Measurements from ENCODE around the gene FBXO47.
"Not testable (repeated sequence)": the region's sequence is repeated elsewhere in the genome, so short reads cannot be mapped to it uniquely, and the experiment has no call there.

Gene FBXO47

GRCh38 chr17:38980490-38981217, 13.5 kb upstream of the FBXO47 start:
- no peak for DNase-seq (ENCODE audit: low spot score)

GRCh38 chr17:38978180-38978579, 11.0 kb upstream of the FBXO47 start:
- no peak for DNase-seq (ENCODE audit: low spot score)

GRCh38 chr17:38976187-38976551, 9.0 kb upstream of the FBXO47 start:
- not testable (repeated sequence) for DNase-seq (ENCODE audit: low spot score)

DNA sequence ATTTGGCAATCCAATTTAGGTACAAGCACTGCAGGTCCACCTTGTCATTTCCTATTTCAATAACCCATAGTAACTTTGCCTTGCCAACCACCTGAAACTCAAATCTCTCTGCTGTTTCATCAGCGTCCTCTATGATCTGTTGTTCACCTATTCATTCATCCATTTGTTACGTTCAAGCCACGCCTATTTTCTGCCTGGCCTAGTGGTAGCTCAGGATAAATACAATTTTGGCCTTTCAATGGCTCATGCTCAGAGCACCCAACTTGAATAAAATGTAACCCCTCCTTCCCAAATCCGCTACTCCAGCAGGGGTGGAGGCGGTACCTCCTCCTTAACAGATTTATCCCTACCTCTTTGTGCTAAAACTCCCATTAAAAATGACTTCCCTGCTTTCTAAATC, 3.6 kb upstream of the FBXO47 start:
- DNase-seq (ENCODE audit: low spot score): no peak

- DNase-seq (ENCODE audit: low spot score): no peak
Measured at GRCh38 chr17:38970128-38970527, 2.9 kb upstream of the FBXO47 start.

DNA sequence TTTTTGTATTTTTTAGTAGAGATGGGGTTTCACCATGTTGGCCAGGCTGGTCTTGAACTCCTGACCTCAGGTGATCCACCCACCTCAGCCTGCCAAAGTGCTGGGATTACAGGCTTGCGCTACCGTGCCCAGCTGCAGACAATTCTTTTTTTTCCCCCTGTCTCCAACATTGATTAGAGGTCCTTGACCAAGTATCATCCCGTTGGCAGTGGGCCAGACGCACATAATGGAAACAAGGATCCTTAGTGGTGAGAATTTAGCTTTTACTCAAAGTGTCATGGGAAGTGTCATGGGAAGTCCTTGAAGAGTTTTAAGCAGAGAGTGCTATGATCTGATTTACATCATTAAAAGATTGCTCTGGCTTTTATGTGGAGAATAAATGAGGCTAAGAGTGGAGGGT, 2.1 kb upstream of the FBXO47 start:
- DNase-seq (ENCODE audit: low spot score): no peak

DNA sequence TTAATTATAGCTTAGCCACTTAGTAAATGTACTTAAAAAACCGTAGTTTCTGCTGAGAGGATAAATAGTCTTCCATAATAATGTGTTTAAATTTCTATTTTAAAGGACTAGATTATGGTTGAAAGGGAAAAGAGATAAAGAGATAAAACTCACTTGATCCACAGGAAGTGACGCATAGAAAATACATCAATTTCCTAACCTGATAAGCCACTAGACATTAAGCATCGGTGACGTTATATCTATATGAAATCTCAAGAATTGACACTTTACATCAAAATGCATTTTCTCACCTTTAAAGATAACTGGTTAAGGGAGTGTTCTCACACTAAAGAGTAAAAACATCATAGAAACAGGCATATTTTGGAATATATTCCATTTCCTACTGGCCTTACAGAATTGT, 5.8 kb downstream of the FBXO47 start:
- no peak for DNase-seq (ENCODE audit: low spot score)

DNA sequence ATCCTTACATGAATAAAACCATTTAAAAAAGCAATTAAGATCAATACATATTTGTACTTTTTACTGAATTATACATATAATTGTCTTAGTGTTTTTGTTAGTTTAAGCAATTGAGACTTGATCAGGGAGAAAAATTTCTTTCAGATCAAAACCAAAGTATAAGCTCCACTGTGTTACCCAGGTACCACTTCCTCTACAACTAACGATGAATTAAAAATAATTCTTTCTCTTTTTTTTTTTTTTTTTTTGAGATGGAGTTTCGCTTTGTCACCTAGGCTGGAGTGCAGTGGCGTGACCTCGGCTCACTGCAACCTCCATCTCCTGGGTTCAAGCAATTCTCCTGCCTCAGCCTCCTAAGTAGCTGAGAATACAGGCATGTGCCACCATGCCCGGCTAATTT, 6.8 kb downstream of the FBXO47 start:
- no peak for DNase-seq (ENCODE audit: low spot score)

GRCh38 chr17:38959508-38959907, 7.7 kb downstream of the FBXO47 start:
- DNase-seq (ENCODE audit: low spot score): no peak

DNA sequence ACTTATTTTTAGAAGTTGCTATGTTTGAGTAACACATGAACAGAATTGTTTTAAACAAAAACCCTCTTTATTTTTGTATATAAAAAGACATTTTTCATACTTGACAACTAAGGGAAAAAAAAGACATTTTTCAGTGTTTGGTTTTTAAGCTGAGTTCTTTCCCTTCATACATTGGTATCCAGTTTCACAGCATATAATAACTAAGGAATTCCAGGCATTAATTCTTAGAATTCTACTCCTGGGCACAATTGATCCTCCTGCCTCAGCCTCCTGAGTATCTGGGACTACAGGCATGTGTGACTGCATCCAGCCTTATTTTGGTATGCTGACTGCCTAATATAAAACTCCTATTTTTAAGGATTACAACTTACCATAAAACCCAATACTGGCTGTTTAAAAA, 8.4 kb downstream of the FBXO47 start:
- DNase-seq (ENCODE audit: low spot score): no peak

- no peak for DNase-seq (ENCODE audit: low spot score)
Measured at GRCh38 chr17:38958326-38958725, 8.9 kb downstream of the FBXO47 start.

- DNase-seq (ENCODE audit: low spot score): not testable (repeated sequence)
Measured at GRCh38 chr17:38953800-38954199, 13.4 kb downstream of the FBXO47 start.

GRCh38 chr17:38947189-38947588, 20.0 kb downstream of the FBXO47 start:
- DNase-seq (ENCODE audit: low spot score): no peak

- DNase-seq (ENCODE audit: low spot score): no peak
Measured at GRCh38 chr17:38943607-38944006, 23.6 kb downstream of the FBXO47 start.

GRCh38 chr17:38942696-38943334, 24.4 kb downstream of the FBXO47 start:
- DNase-seq (ENCODE audit: low spot score): no peak

DNA sequence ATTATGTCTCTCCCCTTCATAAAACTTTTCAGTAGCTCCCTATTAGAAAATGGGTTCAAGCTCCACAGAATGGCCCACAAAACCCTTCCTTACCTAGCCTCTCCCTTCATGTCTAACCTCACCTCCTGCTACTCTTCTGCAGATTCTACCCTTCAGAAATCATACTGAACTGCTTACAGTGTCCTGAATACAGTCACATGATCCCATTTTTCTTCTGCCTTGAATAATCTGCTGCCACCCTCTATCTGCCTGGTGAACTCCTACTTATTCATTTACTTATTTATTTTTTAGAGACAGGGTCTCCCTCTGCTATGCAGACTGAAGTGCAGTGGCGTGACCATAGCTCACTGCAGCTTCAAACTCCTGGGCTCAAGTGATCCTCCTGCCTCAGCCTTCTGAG, 26.8 kb downstream of the FBXO47 start:
- no peak for DNase-seq (ENCODE audit: low spot score)

DNA sequence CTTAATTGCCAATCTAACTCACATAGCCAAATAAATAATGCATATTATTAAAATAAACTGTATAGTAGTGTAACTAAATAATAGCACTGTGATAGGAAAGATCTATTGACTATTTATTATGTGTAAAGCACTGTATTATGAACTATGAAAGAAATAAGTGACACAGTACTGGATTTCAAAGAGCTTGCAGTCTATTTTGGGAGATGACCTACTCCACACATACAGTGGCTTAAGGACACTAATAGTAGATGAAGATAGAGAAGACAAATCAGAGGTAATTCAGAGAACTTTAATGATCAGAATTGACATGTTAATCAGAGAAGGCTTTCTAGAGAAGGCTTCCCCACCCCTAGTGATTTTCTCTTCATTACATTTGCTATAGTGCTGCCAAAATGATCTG, 27.2 kb downstream of the FBXO47 start:
- DNase-seq (ENCODE audit: low spot score): no peak

- DNase-seq (ENCODE audit: low spot score): not testable (repeated sequence)
Measured at GRCh38 chr17:38933962-38934361, 33.2 kb downstream of the FBXO47 start.

DNA sequence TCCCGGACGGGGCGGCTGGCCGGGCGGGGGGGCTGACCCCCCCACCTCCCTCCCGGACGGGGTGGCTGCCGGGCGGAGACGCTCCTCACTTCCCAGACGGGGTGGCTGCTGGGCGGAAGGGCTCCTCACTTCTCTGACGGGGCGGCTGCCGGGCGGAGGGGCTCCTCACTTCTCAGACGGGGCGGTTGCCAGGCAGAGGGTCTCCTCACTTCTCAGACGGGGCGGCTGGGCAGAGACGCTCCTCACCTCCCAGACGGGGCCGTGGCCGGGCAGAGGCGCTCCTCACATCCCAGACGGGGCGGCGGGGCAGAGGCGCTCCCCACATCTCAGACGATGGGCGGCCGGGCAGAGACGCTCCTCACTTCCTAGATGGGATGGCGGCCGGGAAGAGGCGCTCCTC, 36.4 kb downstream of the FBXO47 start:
- DNase-seq (ENCODE audit: low spot score): not testable (repeated sequence)

DNA sequence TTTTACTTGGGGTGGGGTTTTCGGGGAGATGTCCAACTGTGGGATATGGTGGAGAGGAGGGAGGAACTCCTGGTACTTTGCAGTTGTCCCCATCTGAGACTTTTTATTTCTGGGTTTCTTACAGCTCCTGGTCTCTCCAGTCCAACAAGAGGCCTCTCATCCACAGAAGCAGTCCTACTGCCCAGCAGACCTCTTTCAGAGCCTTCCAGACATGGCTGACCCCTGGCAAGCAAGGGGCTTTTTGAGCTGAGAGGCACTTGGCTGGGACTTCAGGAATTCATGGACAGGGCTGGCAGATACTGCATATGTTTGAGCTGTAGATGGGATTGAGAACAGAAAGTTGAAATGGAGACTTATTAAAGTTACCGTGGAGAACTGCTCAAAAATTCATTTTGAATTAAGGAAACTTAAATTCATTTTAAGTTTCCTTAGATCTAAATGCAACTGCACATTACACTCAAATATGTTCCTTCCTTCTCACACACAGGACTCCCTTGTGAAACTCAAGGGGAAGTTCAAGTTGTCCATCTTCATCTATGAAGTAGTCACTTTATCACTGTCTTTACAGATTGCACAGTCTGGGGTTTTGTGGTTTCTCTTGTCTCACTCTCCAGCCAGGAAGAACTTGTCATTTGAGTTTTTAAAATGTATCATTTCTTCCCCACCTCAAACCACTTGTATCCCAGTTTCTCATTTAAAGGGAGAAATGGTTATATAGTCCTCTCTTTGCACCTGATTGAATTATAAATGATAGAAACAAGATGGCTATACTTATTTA, 40.7 kb downstream of the FBXO47 start:
- no peak for DNase-seq (ENCODE audit: low spot score)

DNA sequence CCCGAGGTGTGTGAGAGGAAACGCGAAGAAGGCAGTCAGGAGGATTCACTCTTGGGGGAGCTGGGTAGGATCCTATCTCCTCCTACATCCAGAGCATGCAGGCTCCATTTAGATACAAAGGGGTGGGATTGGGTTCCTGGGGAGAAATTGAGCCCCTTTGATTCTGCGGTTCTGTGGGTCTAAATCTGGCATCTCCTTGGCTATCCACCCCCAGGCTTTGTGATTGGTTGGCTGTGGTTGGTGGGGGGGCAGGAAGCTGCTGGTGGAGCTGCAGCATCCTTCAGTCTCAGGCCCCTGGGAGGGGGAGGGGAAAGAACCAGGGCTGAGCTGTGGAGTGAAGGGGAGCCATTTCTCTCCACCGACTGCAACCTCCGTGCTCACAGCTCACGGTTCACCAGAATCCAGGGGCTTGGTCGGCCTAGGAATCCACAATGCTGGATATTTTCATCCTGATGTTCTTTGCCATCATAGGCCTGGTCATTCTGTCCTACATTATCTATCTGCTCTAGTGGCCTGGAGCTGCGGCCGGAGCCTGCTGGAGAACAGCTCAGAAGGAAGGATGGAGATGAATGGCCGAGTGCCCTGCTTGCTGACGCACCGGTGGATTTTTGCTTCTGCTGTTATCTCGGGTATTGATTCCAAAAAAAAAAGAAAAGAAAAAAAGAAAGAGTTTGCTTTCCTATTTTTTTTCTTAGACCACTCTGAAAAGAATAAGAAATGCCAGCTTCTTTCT, 41.8 kb downstream of the FBXO47 start, which contains the start of gene LASP1NB:
Gene LASP1NB, plus strand, starts transcription at position 352 of the 733 bp plus-strand sequence.
- no peak for DNase-seq (ENCODE audit: low spot score)

DNA sequence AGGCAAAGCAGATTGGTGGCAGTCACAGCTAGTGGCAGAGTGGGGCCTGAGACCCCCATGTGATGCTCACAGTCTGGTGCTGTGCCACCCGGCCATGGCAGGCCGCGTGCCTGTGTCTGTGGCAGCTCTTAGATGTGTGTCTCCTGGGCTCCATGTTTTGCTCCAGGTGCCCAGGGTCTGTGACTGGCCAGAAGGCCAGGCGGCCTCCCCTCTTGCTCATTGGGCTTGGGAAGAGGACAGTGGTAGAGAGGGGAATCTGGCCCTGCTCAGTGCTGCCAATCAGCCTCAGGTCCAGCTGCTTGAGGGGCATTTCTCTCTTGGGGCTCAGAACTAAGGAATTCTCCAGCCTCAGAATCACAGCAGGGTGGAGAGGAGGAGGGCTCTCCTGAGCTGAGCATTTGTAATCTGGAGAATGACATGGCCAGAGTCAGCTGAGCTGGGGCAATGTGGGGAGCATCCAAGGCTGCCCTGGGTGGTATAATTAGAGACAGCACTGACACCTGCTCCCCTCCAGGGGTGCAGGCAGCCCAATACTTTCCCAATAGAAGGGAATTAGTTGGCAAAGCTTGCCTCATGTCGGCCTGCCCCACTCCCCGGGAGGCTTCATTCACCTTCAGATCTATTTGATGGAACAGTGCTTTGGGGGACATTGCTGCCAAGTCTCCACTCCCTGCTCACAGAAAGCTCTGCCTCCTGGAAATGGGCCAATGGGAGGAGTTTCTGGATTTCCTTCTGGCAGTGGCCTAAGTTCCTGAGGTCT, 44.5 kb downstream of the FBXO47 start:
- DNase-seq (ENCODE audit: low spot score): peak; percentile 46

Data from LoVo (cell line).